GM20000 (cell line): ENCODE data around the gene SCN5A.

Experiments used
- DNase-seq: peaks from one replicate; pipeline ENCODE4 v3.0.0; 2012; ENCODE audit warnings: low spot score
- TF ChIP-seq, protein P1 (sequence below): IDR thresholded peaks from 2 replicates; pipeline ENCODE4 v1.5.1; 2012; ENCODE audit warnings: mild to moderate bottlenecking, control low read depth; ENCODE audit errors: extremely low read depth, missing control alignments

The SCN5A gene

DNA sequence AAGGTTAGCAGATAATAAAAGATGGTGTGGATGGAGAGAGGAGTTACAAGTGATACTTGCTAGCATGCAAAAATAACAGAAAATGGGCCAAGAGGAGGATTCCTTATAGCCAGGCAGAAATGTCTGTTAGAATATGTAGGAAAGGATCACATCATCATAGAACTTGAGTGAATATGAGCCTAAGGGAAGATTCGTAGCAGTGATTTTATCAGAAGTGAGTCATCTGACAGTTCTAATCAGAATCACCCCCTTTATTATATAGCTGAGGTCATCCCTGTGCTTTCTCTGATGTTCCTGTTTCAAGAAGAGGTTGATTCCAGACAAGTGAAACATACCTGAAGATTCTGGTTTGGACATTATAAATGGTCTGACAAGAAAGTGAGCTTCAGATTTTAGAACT, 130.5 kb downstream of the SCN5A start:
- TF ChIP-seq, protein P1, sequence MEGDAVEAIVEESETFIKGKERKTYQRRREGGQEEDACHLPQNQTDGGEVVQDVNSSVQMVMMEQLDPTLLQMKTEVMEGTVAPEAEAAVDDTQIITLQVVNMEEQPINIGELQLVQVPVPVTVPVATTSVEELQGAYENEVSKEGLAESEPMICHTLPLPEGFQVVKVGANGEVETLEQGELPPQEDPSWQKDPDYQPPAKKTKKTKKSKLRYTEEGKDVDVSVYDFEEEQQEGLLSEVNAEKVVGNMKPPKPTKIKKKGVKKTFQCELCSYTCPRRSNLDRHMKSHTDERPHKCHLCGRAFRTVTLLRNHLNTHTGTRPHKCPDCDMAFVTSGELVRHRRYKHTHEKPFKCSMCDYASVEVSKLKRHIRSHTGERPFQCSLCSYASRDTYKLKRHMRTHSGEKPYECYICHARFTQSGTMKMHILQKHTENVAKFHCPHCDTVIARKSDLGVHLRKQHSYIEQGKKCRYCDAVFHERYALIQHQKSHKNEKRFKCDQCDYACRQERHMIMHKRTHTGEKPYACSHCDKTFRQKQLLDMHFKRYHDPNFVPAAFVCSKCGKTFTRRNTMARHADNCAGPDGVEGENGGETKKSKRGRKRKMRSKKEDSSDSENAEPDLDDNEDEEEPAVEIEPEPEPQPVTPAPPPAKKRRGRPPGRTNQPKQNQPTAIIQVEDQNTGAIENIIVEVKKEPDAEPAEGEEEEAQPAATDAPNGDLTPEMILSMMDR, result no peak
- DNase-seq, result no peak

DNA sequence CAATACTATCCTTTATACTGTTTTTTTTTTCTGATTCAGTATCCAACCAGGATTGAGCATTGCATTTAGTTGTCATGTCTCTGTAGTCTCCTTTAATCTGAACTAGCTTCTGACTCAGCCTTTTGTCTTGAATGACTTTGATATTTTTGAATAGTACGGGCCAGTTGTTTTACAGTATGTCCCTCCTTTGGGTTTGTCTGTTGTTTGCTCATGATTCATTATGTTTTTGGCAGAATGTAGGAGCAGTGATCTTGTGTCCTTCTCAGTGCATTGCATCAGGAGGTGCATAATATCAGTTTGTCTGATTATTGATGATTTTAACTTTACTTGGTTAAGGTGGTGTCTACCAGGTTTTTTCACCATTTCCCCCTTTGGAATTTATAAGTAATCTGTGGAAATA, 132.8 kb downstream of the SCN5A start:
- TF ChIP-seq, protein P1, result no peak
- DNase-seq, result no peak

DNA sequence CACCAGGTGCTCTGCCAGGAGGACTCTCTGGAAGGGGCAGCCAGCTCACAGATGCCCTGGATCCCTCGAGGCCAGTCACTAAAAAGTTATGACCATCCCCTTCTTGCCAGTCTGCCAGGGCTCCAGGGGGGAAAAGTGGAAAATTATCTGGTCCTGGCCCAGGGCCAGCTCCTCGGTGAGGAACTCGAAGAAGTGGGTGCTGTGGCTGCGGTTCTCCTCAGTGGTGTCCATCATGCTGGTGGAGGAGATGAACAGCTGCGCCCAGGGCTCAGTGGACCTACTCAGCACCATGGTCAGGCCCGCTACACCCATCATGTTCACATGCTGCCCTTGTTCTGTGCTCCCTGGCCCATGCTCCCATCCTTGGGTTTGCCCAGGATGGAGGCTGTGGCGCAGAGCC, 134.1 kb downstream of the SCN5A start:
- DNase-seq, result no peak
- TF ChIP-seq, protein P1, result no peak

DNA sequence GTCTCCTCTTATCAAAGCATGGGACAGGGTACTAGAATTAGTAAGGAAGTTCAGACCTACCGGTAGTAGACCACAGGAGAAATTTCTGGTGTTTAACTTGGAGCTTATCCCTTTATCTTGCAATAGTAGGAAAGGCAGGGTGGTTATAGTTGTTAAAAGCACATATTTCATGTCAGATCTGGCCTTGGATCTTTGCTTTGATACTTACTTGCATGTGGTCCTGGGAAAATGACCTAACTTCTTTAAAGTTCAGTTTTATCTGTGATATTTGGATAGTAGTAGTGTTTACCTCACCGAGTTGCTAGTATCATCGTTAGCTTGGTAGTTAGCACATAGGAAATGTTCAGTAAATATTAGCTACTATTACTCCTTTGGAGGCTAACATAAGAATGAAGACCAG, 137.9 kb downstream of the SCN5A start:
- TF ChIP-seq, protein P1, result no peak

DNA sequence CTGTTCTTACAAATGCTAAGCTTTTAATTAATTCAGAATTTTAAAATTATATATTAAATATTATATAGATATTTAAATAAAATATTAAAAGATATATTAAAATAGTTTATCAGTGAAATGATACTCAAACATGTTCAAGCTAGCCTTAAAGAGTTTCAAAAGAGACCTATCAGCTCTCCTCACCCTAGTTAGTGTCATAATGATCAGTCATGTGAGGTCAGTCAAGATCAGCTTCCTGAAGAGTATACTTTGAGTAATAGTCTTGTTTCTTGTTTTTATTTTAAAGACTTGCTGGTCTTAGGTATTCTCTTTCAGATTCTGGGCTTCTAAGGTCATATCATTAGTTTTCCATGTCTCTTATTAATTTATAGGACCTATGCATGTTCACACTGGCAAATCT, 138.9 kb downstream of the SCN5A start:
- TF ChIP-seq, protein P1, result no peak

More for the DNA sequence above, 137.9 kb downstream of the SCN5A start:
- DNase-seq, result no peak

DNA sequence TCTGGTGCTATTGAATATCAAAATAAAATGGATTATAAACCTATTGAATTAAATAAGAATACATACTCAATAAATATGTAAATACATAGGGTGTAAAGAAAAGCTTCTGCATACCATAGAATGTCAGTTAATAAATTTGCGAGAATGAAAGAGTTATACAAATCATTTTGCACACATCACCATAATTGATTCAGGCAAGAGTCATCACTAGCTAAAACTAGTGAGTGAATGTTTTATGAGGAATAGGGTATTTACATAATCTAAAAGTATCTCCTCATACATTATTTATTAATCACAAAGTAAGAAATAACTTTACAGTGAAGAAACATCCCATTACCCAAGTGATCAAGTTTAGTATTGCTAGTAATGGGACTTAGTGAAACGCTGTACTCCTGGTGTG, 139.8 kb downstream of the SCN5A start:
- TF ChIP-seq, protein P1, result no peak
- DNase-seq, result no peak

More for the DNA sequence above, 138.9 kb downstream of the SCN5A start:
- DNase-seq, result no peak

DNA sequence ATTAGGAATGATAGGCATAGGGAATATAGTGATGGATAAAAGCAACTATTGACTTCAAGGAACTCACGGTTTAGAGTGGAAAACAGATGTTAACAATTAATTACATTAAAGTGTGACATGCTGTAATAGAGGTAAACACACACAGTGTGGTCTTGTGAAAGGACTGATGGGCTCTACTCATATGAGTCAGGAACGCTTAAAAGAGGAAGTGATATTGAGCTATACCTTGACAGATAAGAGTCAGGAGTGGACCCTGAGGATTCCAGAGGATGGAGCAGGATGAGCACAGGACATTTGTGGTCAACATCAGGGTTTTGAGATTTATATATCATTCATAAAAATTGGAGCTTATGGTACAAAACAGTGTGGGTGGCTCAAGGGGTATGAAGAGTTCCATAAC, 142.4 kb downstream of the SCN5A start:
- DNase-seq, result peak; percentile 49
- TF ChIP-seq, protein P1, result no peak
